Right cardiac atrium (tissue), 5 donors: ENCODE data around the gene CATSPERD. TPM values are rescaled to one million over a fixed set of nuclear protein-coding genes. Genes with fewer than 3 reads are reported as not detected.

Experiments
- ATAC-seq, 2 donors: fragments of 200-7000 bp; cut with Tn5 transposase; one replicate each; pipeline versions ENCODE4 v1.8.0 to v1.9.1; 2020; ENCODE audit warnings: moderate library complexity in 2 of 2, mild to moderate bottlenecking in 1 of 2
- DNase-seq, 3 donors: peaks; one replicate each; pipeline ENCODE4 v3.0.0-alpha.2; 2020
- H3K27ac ChIP-seq: one replicate; pipeline ENCODE4 v1.5.1; 2013; ENCODE audit warnings: mild to moderate bottlenecking, low read length, control low read depth, moderate library complexity
- H3K27me3 ChIP-seq: one replicate; pipeline ENCODE4 v1.6.1; 2013; ENCODE audit not compliant: control insufficient read depth, insufficient read depth
- H3K4me1 ChIP-seq: one replicate; pipeline ENCODE4 v1.6.1; 2013; ENCODE audit warnings: low read length; ENCODE audit not compliant: control insufficient read depth, insufficient read depth
- H3K4me3 ChIP-seq: one replicate; pipeline ENCODE4 v1.5.1; 2013; ENCODE audit warnings: low read length, control low read depth
- H3K9me3 ChIP-seq: one replicate; pipeline ENCODE4 v1.6.1; 2013; ENCODE audit warnings: low read length; ENCODE audit not compliant: control insufficient read depth
- WGBS: extraction: QIAGEN DNeasy Blood & Tissue Kit; methylation state at CpG from one replicate; pipeline ENCODE4 v1.1.7; 2013; 5-methylcytosine and 5-hydroxymethylcytosine counted together
- intact Hi-C, 4 donors: fragments of 100-400 bp; cut with DNase I; formaldehyde crosslinking; loops; one replicate each; pipeline versions ENCODE4 v1.11.0 to v1.14.0; 2022 to 2023
- polyA plus RNA-seq: library from polyadenylated mRNA; stranded (reverse); fragments of 200-250 nt; gene quantifications from one replicate; pipeline ENCODE4 v1.2.3, GENCODE V29; 2013
- total RNA-seq, 4 donors: library from RNA; stranded (reverse); fragmentation: NEBNext Ultra II Directional; extraction: Animal tissue kit (Norgen Biotek cat#: 25700); gene quantifications; one replicate each; pipeline ENCODE4 v1.2.1, GENCODE V29; 2021
- donor health status: healthy with polysubstance abuse.
- donor health status: DM: no; HTN: yes; CAD: no.
- donor health status: DM: no; HTN: no; CAD: no.
- donor health status: DM: no; HTN: yes; CAD: no; lungs with severe emphysema.
- donor health status: DM: yes; HTN: yes; CAD: no.

The CATSPERD gene
- total and polyA plus RNA-seq, 5 donors, result not detected

GRCh38 chr19:5679289-5680083, 41.0 kb upstream of the CATSPERD start:
- Histone ChIP-seq H3K27me3 (no peaks in the 10 kb centered on the region), H3K27ac (peak overlapping the region; percentile 93), H3K4me1 (peaks cover 13% of the 10 kb centered on the region), H3K4me3 (peak overlapping the region; percentile 82), H3K9me3 (no peaks in the 10 kb centered on the region)
- DNase-seq, result peak; percentile 47 to 75 (median 67)
- ATAC-seq, result peak in 1 of 2 donors; percentile 0
- WGBS, result 23% methylated on average over 26 of the region's 26 CpGs
- intact Hi-C loops, result no loop called here

- under 1% methylated on average over 23 of the region's 23 CpGs for WGBS
- Histone ChIP-seq H3K9me3 (no peaks in the 10 kb centered on the region), H3K4me3 (peak overlapping the region; percentile 82), H3K27ac (peak overlapping the region; percentile 93), H3K4me1 (peaks cover 13% of the 10 kb centered on the region), H3K27me3 (no peaks in the 10 kb centered on the region)
- DNase-seq (peak; percentile 65 to 85 (median 83)), ATAC-seq (peak; percentile 0 to 9)
- intact Hi-C loops, result no loop called here
Measured at GRCh38 chr19:5680084-5680436, 40.4 kb upstream of the CATSPERD start.

GRCh38 chr19:5680437-5681368, 39.7 kb upstream of the CATSPERD start, which contains the start of the genes HSD11B1L and MICOS13:
HSD11B1L (plus strand) TSS chr19:5681027; CDS start chr19:5684833, 3,806 bp downstream.
MICOS13 (minus strand) TSS chr19:5680516; CDS start chr19:5680486, 30 bp downstream.
- H3K27ac ChIP-seq, result peak within 1 kb of the TSS; percentile 93
- peaks cover 13% of the 10 kb centered on the region for H3K4me1 ChIP-seq
- intact Hi-C loops, result no loop called here
- H3K4me3 ChIP-seq, result peak within 1 kb of the TSS; percentile 82
- ATAC-seq, result peak; percentile 93 to 96
- H3K9me3 ChIP-seq, result no peaks in the 10 kb centered on the region
- DNase-seq, result peak; percentile 99 to 100 (median 99)
- H3K27me3 ChIP-seq, result no peaks in the 10 kb centered on the region
- under 1% methylated on average over 94 of the region's 94 CpGs for WGBS

- intact Hi-C loops, result no loop called here
- peak overlapping the region; percentile 82 for H3K4me3 ChIP-seq
- WGBS, result 63% methylated on average over 17 of the region's 17 CpGs
Measured at GRCh38 chr19:5681391-5682106, 38.9 kb upstream of the CATSPERD start.

GRCh38 chr19:5682107-5682482, 38.3 kb upstream of the CATSPERD start:
- no peak overlapping the region for H3K4me3 ChIP-seq
- no peak overlapping the region for H3K27ac ChIP-seq
- DNase-seq, result no peak
- H3K27me3 ChIP-seq, result no peaks in the 10 kb centered on the region
- whole genome bisulfite sequencing, result 89% methylated on average over 3 of the region's 3 CpGs
- no peak for ATAC-seq
- intact Hi-C loops, result no loop called here
- H3K9me3 ChIP-seq, result no peaks in the 10 kb centered on the region
- peaks cover 9% of the 10 kb centered on the region for H3K4me1 ChIP-seq

More at GRCh38 chr19:5681391-5682106, 38.9 kb upstream of the CATSPERD start:
- no peaks in the 10 kb centered on the region for H3K27me3 ChIP-seq
- no peaks in the 10 kb centered on the region for H3K9me3 ChIP-seq
- DNase-seq (peak in 1 of 3 donors; percentile 22), ATAC-seq (no peak)
- H3K27ac ChIP-seq, result no peak overlapping the region
- peaks cover 9% of the 10 kb centered on the region for H3K4me1 ChIP-seq

- Histone ChIP-seq H3K4me3 (no peak overlapping the region), H3K4me1 (peaks cover 9% of the 10 kb centered on the region), H3K9me3 (no peaks in the 10 kb centered on the region), H3K27ac (no peak overlapping the region), H3K27me3 (no peaks in the 10 kb centered on the region)
- DNase-seq (no peak), ATAC-seq (no peak)
- intact Hi-C loops, result no loop called here
- 91% methylated on average over 10 of the region's 10 CpGs for WGBS
Measured at GRCh38 chr19:5683177-5683886, 37.1 kb upstream of the CATSPERD start.

GRCh38 chr19:5684694-5685430, 35.6 kb upstream of the CATSPERD start:
- Histone ChIP-seq H3K9me3 (no peaks in the 10 kb centered on the region), H3K4me3 (no peak overlapping the region), H3K27ac (no peak overlapping the region), H3K4me1 (peaks cover 4% of the 10 kb centered on the region), H3K27me3 (no peaks in the 10 kb centered on the region)
- DNase-seq (peak in 1 of 3 donors; percentile 51), ATAC-seq (no peak)
- WGBS, result 86% methylated on average over 22 of the region's 22 CpGs
- intact Hi-C loops, result no loop called here

GRCh38 chr19:5686326-5686646, 34.2 kb upstream of the CATSPERD start:
- Histone ChIP-seq H3K4me1 (peaks cover under 1% of the 10 kb centered on the region), H3K9me3 (no peaks in the 10 kb centered on the region), H3K27me3 (no peaks in the 10 kb centered on the region), H3K27ac (no peak overlapping the region), H3K4me3 (peak overlapping the region; percentile 45)
- no peak for DNase-seq
- WGBS, result 42% methylated on average over 16 of the region's 16 CpGs
- no peak for ATAC-seq
- intact Hi-C loops, result no loop called here

- ATAC-seq, result peak; percentile 86 to 88
- 1% methylated on average over 59 of the region's 59 CpGs for WGBS
Measured at GRCh38 chr19:5686647-5687359, 33.6 kb upstream of the CATSPERD start.

More at GRCh38 chr19:5686647-5687359, 33.6 kb upstream of the CATSPERD start:
- Histone ChIP-seq H3K27me3 (no peaks in the 10 kb centered on the region), H3K4me1 (peaks cover under 1% of the 10 kb centered on the region), H3K27ac (peak overlapping the region; percentile 22), H3K9me3 (no peaks in the 10 kb centered on the region), H3K4me3 (peak overlapping the region; percentile 45)
- DNase-seq, result peak; percentile 100
- intact Hi-C loops, result no loop called here
